Panc1 (cell line): ENCODE results near the gene AMOTL1.

Experiments used
- POLR2AphosphoS5 ChIP-seq: IDR thresholded peaks from 2 replicates; pipeline ENCODE4 v1.6.1; 2012; ENCODE audit warnings: mild to moderate bottlenecking, low read depth, low read length, moderate library complexity
- SIN3A ChIP-seq: IDR thresholded peaks from 2 replicates; pipeline ENCODE4 v1.6.1; 2012; ENCODE audit warnings: low read depth, mild to moderate bottlenecking, low read length, moderate library complexity, borderline replicate concordance; ENCODE audit not compliant: insufficient read depth
- TCF7L2 ChIP-seq: IDR thresholded peaks from 2 replicates; pipeline ENCODE4 v1.6.1; 2011; ENCODE audit warnings: mild to moderate bottlenecking, low read depth, low read length, inconsistent platforms
- TF ChIP-seq, protein P1 (sequence below): fragments of 450-650 bp; IDR thresholded peaks from 2 replicates; pipeline ENCODE4 v1.5.1; 2017; ENCODE audit warnings: mild to moderate bottlenecking
- TF ChIP-seq, protein P2 (sequence below), 2 experiments: IDR thresholded peaks; 2 replicates each; pipeline ENCODE4 v1.6.1; 2011 to 2012; ENCODE audit warnings: low read depth in 2 of 2, control low read depth in 1 of 2, low read length in 1 of 2, mild to moderate bottlenecking in 1 of 2, moderate library complexity in 1 of 2; ENCODE audit not compliant: insufficient read depth in 1 of 2

DNA sequence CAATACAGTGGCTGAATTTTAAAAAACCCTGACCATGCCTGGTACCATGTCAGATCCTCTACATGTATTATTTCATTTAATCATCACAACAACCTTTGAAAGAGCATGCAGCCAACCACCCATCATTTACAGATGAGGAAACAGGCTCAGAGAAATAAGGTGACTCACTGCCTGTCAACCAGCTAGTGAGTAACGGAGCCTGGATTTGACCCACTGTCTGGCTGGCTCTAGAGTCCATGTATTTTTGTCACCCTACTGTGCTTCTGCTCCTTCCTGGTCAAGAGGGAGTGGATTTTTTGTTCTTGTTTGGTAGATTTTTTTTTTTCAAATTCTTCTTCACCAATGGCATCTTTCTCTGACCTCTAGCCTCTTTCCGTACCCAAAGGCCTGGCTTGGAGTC, 127.8 kb downstream of the AMOTL1 start:
- TF ChIP-seq, protein P1, sequence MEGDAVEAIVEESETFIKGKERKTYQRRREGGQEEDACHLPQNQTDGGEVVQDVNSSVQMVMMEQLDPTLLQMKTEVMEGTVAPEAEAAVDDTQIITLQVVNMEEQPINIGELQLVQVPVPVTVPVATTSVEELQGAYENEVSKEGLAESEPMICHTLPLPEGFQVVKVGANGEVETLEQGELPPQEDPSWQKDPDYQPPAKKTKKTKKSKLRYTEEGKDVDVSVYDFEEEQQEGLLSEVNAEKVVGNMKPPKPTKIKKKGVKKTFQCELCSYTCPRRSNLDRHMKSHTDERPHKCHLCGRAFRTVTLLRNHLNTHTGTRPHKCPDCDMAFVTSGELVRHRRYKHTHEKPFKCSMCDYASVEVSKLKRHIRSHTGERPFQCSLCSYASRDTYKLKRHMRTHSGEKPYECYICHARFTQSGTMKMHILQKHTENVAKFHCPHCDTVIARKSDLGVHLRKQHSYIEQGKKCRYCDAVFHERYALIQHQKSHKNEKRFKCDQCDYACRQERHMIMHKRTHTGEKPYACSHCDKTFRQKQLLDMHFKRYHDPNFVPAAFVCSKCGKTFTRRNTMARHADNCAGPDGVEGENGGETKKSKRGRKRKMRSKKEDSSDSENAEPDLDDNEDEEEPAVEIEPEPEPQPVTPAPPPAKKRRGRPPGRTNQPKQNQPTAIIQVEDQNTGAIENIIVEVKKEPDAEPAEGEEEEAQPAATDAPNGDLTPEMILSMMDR, result no peak
- TF ChIP-seq TCF7L2, result no peak
- TF ChIP-seq SIN3A, result no peak
- no peak for TF ChIP-seq POLR2AphosphoS5
- TF ChIP-seq, protein P2, sequence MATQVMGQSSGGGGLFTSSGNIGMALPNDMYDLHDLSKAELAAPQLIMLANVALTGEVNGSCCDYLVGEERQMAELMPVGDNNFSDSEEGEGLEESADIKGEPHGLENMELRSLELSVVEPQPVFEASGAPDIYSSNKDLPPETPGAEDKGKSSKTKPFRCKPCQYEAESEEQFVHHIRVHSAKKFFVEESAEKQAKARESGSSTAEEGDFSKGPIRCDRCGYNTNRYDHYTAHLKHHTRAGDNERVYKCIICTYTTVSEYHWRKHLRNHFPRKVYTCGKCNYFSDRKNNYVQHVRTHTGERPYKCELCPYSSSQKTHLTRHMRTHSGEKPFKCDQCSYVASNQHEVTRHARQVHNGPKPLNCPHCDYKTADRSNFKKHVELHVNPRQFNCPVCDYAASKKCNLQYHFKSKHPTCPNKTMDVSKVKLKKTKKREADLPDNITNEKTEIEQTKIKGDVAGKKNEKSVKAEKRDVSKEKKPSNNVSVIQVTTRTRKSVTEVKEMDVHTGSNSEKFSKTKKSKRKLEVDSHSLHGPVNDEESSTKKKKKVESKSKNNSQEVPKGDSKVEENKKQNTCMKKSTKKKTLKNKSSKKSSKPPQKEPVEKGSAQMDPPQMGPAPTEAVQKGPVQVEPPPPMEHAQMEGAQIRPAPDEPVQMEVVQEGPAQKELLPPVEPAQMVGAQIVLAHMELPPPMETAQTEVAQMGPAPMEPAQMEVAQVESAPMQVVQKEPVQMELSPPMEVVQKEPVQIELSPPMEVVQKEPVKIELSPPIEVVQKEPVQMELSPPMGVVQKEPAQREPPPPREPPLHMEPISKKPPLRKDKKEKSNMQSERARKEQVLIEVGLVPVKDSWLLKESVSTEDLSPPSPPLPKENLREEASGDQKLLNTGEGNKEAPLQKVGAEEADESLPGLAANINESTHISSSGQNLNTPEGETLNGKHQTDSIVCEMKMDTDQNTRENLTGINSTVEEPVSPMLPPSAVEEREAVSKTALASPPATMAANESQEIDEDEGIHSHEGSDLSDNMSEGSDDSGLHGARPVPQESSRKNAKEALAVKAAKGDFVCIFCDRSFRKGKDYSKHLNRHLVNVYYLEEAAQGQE (IDR thresholded peaks at IDR 0.05; ENCODE audit: insufficient read depth in 1 of 2, low read depth in 2 of 2, low read length in 1 of 2), result no peak
